HepG2 (cell line): Measurements from ENCODE around the gene STMN1. TPM values are rescaled to one million over a fixed set of nuclear protein-coding genes. Genes with fewer than 3 reads are reported as not detected.

Experiments used
- BRD4 ChIP-seq: sonication (generic); formaldehyde crosslinking; IDR thresholded peaks from 2 replicates; pipeline ENCODE4 v1.4.0; 2020; ENCODE audit warnings: missing genetic modification reagents
- CEBPB ChIP-seq: IDR thresholded peaks from 2 replicates; pipeline ENCODE4 v1.6.1; 2011; ENCODE audit warnings: low read depth, low read length, improper control_type of control experiment, borderline replicate concordance
- FOXK1 ChIP-seq: sonication (generic); formaldehyde crosslinking; IDR thresholded peaks from 2 replicates; pipeline ENCODE4 v1.4.0; 2020; ENCODE audit warnings: low read depth, missing genetic modification reagents, borderline replicate concordance
- HMG20B ChIP-seq: conservative IDR thresholded peaks from 2 replicates; pipeline ENCODE4 v1.6.1; 2016; ENCODE audit warnings: missing genetic modification reagents, missing compliant biosample characterization
- ISX ChIP-seq: sonication (generic); formaldehyde crosslinking; conservative IDR thresholded peaks from 2 replicates; pipeline ENCODE4 v1.5.0; 2020; ENCODE audit warnings: missing genetic modification reagents
- MEF2D ChIP-seq: sonication (generic); formaldehyde crosslinking; IDR thresholded peaks from 2 replicates; pipeline ENCODE4 v1.5.1; 2020; ENCODE audit warnings: mild to moderate bottlenecking, missing genetic modification reagents
- NR2F6 ChIP-seq, 2 experiments: IDR thresholded peaks; 2 replicates each; pipeline ENCODE4 v1.6.1; 2016; ENCODE audit warnings: antibody characterized with exemption in 1 of 2, mild to moderate bottlenecking in 1 of 2
- ZFP36 ChIP-seq: fragments of 150-350 bp; IDR thresholded peaks from 2 replicates; pipeline ENCODE4 v1.6.1; 2018; ENCODE audit warnings: borderline replicate concordance, low read length, low read depth; ENCODE audit not compliant: partially characterized antibody
- ZFYVE20 ChIP-seq: sonication (generic); formaldehyde crosslinking; IDR thresholded peaks from 2 replicates; pipeline ENCODE4 v1.8.0; 2023; ENCODE audit warnings: low read depth, mild to moderate bottlenecking, moderate library complexity, missing genetic modification reagents, borderline replicate concordance
- ZNF33B ChIP-seq: sonication (generic); formaldehyde crosslinking; IDR thresholded peaks from 2 replicates; pipeline ENCODE4 v1.5.1; 2020; ENCODE audit warnings: mild to moderate bottlenecking, missing genetic modification reagents
- ZNF614 ChIP-seq: IDR thresholded peaks from 2 replicates; pipeline ENCODE4 v1.6.1; 2018; ENCODE audit warnings: missing biosample characterization, missing genetic modification reagents, inconsistent platforms, borderline replicate concordance
- ZNF629 ChIP-seq: sonication (generic); formaldehyde crosslinking; conservative IDR thresholded peaks from 2 replicates; pipeline ENCODE4 v1.5.0; 2020; ENCODE audit warnings: missing genetic modification reagents
- ZNF883 ChIP-seq: sonication (generic); formaldehyde crosslinking; IDR thresholded peaks from 2 replicates; pipeline ENCODE4 v1.5.1; 2020; ENCODE audit warnings: mild to moderate bottlenecking, missing genetic modification reagents; ENCODE audit errors: not compliant biosample characterization
- polyA plus RNA-seq, 8 experiments: library from polyadenylated mRNA; depleted of rRNA in 3 of 8; stranded (reverse) in 7 of 8; unstranded in 1 of 8; fragments of >200 nt; fragmentation: Illumina TruSeq in 4 of 8; extraction: Trizol in 4 of 8; gene quantifications; 2 replicates each; pipeline versions ENCODE4 v1.2.1 to v1.2.3, GENCODE V29; 2011 to 2016; ENCODE audit warnings: low read depth in 4 of 8, missing spikeins in 1 of 8, mixed read lengths in 1 of 8; ENCODE audit not compliant: insufficient read depth in 1 of 8
- total RNA-seq, 5 experiments: library from RNA; depleted of rRNA; stranded (reverse); fragments of >200 nt; fragmentation: Illumina TruSeq; extraction: Trizol; gene quantifications; 2 replicates each; pipeline ENCODE4 v1.2.3, GENCODE V29; 2016; ENCODE audit warnings: low read depth in 1 of 5
- TF ChIP-seq, protein P1 (sequence below): sonication (generic); formaldehyde crosslinking; conservative IDR thresholded peaks from 2 replicates; pipeline ENCODE4 v1.4.0; 2020; ENCODE audit warnings: mild to moderate bottlenecking, missing genetic modification reagents, moderate library complexity
- TF ChIP-seq, protein P2 (sequence below): sonication (generic); formaldehyde crosslinking; IDR thresholded peaks from 2 replicates; pipeline ENCODE4 v1.4.0; 2020; ENCODE audit warnings: mild to moderate bottlenecking, missing genetic modification reagents
- TF ChIP-seq, protein P3 (sequence below): conservative IDR thresholded peaks from 2 replicates; pipeline ENCODE4 v1.6.1; 2018; ENCODE audit warnings: missing genetic modification reagents
- TF ChIP-seq, protein P4 (sequence below): sonication (generic); formaldehyde crosslinking; IDR thresholded peaks from 2 replicates; pipeline ENCODE4 v1.4.0; 2020; ENCODE audit warnings: missing genetic modification reagents

The STMN1 gene
- total and polyA plus RNA-seq, 2 of the 13 experiments (the other 11 are each of a cell fraction or from before 2014, with no cell fraction given), result 45.9 to 409 TPM

DNA sequence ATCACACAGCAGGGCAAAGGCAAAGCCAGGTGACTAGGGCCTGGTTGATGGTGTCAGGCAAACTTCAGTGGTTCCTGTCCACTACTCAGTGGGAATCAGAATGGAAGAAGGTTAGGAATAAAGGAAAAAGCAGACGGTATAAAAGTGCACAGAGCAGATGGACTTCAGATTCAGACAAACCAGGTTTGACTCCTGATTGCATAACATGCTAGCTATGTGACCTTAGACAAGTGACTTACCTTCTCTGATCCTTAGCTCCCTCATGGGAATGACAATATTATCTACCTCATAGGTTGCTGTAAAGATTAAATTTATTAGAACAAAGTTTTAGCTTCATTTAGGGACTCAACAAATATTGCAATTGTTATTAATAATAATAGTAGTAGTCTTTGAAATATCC lies 35.6 kb downstream of the STMN1 start (continued):
- TF ChIP-seq, protein P1, sequence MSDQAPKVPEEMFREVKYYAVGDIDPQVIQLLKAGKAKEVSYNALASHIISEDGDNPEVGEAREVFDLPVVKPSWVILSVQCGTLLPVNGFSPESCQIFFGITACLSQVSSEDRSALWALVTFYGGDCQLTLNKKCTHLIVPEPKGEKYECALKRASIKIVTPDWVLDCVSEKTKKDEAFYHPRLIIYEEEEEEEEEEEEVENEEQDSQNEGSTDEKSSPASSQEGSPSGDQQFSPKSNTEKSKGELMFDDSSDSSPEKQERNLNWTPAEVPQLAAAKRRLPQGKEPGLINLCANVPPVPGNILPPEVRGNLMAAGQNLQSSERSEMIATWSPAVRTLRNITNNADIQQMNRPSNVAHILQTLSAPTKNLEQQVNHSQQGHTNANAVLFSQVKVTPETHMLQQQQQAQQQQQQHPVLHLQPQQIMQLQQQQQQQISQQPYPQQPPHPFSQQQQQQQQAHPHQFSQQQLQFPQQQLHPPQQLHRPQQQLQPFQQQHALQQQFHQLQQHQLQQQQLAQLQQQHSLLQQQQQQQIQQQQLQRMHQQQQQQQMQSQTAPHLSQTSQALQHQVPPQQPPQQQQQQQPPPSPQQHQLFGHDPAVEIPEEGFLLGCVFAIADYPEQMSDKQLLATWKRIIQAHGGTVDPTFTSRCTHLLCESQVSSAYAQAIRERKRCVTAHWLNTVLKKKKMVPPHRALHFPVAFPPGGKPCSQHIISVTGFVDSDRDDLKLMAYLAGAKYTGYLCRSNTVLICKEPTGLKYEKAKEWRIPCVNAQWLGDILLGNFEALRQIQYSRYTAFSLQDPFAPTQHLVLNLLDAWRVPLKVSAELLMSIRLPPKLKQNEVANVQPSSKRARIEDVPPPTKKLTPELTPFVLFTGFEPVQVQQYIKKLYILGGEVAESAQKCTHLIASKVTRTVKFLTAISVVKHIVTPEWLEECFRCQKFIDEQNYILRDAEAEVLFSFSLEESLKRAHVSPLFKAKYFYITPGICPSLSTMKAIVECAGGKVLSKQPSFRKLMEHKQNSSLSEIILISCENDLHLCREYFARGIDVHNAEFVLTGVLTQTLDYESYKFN (CRISPR knock-in tag), result no peak
- no peak for TF ChIP-seq FOXK1 (CRISPR knock-in tag)
- no peak for TF ChIP-seq ZFYVE20
- TF ChIP-seq ZNF629 (CRISPR knock-in tag), result 0 out of 2 replicates have a peak, but pooled peaks have one; percentile 4
- TF ChIP-seq BRD4 (CRISPR knock-in tag), result no peak
- TF ChIP-seq, protein P2, sequence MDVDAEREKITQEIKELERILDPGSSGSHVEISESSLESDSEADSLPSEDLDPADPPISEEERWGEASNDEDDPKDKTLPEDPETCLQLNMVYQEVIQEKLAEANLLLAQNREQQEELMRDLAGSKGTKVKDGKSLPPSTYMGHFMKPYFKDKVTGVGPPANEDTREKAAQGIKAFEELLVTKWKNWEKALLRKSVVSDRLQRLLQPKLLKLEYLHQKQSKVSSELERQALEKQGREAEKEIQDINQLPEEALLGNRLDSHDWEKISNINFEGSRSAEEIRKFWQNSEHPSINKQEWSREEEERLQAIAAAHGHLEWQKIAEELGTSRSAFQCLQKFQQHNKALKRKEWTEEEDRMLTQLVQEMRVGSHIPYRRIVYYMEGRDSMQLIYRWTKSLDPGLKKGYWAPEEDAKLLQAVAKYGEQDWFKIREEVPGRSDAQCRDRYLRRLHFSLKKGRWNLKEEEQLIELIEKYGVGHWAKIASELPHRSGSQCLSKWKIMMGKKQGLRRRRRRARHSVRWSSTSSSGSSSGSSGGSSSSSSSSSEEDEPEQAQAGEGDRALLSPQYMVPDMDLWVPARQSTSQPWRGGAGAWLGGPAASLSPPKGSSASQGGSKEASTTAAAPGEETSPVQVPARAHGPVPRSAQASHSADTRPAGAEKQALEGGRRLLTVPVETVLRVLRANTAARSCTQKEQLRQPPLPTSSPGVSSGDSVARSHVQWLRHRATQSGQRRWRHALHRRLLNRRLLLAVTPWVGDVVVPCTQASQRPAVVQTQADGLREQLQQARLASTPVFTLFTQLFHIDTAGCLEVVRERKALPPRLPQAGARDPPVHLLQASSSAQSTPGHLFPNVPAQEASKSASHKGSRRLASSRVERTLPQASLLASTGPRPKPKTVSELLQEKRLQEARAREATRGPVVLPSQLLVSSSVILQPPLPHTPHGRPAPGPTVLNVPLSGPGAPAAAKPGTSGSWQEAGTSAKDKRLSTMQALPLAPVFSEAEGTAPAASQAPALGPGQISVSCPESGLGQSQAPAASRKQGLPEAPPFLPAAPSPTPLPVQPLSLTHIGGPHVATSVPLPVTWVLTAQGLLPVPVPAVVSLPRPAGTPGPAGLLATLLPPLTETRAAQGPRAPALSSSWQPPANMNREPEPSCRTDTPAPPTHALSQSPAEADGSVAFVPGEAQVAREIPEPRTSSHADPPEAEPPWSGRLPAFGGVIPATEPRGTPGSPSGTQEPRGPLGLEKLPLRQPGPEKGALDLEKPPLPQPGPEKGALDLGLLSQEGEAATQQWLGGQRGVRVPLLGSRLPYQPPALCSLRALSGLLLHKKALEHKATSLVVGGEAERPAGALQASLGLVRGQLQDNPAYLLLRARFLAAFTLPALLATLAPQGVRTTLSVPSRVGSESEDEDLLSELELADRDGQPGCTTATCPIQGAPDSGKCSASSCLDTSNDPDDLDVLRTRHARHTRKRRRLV (CRISPR knock-in tag), result no peak
- TF ChIP-seq, protein P3, sequence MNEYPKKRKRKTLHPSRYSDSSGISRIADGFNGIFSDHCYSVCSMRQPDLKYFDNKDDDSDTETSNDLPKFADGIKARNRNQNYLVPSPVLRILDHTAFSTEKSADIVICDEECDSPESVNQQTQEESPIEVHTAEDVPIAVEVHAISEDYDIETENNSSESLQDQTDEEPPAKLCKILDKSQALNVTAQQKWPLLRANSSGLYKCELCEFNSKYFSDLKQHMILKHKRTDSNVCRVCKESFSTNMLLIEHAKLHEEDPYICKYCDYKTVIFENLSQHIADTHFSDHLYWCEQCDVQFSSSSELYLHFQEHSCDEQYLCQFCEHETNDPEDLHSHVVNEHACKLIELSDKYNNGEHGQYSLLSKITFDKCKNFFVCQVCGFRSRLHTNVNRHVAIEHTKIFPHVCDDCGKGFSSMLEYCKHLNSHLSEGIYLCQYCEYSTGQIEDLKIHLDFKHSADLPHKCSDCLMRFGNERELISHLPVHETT (CRISPR knock-in tag), result 0 out of 2 replicates have a peak, but pooled peaks have one; percentile 23
- no peak for TF ChIP-seq HMG20B (CRISPR knock-in tag)
- no peak for TF ChIP-seq MEF2D (CRISPR knock-in tag)
- TF ChIP-seq NR2F6 (IDR thresholded peaks at IDR 0.05), result no peak
- TF ChIP-seq NR2F6 (CRISPR knock-in tag; IDR thresholded peaks at IDR 0.05), result no peak
- TF ChIP-seq ZFP36, result peak; percentile 23
- TF ChIP-seq CEBPB, result peak; percentile 48; the same call in 1 of the 2 replicates
- no peak for TF ChIP-seq ISX (CRISPR knock-in tag)
- TF ChIP-seq ZNF883 (CRISPR knock-in tag), result no peak
- no peak for TF ChIP-seq ZNF33B (CRISPR knock-in tag)
- 0 out of 2 replicates have a peak, but pooled peaks have one; percentile 5 for TF ChIP-seq ZNF614 (CRISPR knock-in tag)
- TF ChIP-seq, protein P4, sequence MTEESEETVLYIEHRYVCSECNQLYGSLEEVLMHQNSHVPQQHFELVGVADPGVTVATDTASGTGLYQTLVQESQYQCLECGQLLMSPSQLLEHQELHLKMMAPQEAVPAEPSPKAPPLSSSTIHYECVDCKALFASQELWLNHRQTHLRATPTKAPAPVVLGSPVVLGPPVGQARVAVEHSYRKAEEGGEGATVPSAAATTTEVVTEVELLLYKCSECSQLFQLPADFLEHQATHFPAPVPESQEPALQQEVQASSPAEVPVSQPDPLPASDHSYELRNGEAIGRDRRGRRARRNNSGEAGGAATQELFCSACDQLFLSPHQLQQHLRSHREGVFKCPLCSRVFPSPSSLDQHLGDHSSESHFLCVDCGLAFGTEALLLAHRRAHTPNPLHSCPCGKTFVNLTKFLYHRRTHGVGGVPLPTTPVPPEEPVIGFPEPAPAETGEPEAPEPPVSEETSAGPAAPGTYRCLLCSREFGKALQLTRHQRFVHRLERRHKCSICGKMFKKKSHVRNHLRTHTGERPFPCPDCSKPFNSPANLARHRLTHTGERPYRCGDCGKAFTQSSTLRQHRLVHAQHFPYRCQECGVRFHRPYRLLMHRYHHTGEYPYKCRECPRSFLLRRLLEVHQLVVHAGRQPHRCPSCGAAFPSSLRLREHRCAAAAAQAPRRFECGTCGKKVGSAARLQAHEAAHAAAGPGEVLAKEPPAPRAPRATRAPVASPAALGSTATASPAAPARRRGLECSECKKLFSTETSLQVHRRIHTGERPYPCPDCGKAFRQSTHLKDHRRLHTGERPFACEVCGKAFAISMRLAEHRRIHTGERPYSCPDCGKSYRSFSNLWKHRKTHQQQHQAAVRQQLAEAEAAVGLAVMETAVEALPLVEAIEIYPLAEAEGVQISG (CRISPR knock-in tag), result no peak
